Epithelial cell of proximal tubule (primary cell): Measurements from ENCODE around the gene ABCA4. TPM values are rescaled to one million over a fixed set of nuclear protein-coding genes. Genes with fewer than 3 reads are reported as not detected.

Experiments
- DNase-seq: peaks from one replicate; pipeline ENCODE4 v3.0.0-alpha.2; 2011; ENCODE audit warnings: low read depth
- H3K4me3 ChIP-seq: 2 replicates; pipeline ENCODE4 v1.5.1; 2011; ENCODE audit warnings: low read depth, mild to moderate bottlenecking, low read length
- total RNA-seq: library from RNA; depleted of rRNA; stranded (reverse); fragments of >200 nt; gene quantifications from 2 replicates; pipeline ENCODE4 v1.2.3, GENCODE V29; 2015
- TF ChIP-seq, protein P1 (sequence below): conservative IDR thresholded peaks from 2 replicates; pipeline ENCODE4 v1.5.1; 2012; ENCODE audit warnings: low read depth, mild to moderate bottlenecking, low read length

ABCA4 gene
- total RNA-seq, 1 donor from 2014 or later: not detected

DNA sequence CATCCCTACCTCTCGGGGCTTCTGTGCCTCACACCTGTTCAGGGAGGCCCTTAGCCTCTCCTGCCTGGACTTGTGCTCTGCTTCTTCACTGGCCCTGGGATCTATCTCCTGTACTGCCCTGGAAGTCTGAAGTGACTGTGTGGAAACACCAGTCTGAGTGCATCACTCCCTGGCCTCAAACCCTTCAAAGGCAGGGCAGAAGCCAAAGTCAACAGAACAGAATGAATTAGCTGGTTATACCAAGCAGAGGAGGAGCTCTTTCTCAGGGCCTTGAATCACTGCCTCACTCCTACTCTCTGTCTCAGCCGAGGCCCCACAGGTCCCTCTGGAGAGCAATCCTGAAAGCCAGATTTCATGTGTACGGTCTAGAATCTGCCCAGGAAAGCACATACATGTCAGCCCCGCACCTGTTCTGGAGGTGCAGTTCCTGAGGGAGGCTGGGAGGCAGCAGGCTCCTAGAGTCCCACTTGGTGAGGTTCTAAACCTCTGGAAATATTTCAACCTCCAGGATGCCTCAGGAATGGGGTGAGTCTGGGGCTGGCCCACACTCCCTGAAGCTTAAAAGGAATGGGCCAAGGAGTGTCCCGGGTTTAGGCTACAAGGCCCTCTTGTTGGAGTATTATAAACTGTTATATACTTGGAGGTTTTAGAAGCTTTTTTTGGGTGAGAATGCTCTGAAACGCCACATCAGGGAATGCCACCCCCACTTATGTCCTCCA, 98.3 kb downstream of the ABCA4 start:
- H3K4me3 ChIP-seq: no peak overlapping the region
- DNase-seq: no peak
- TF ChIP-seq, protein P1, sequence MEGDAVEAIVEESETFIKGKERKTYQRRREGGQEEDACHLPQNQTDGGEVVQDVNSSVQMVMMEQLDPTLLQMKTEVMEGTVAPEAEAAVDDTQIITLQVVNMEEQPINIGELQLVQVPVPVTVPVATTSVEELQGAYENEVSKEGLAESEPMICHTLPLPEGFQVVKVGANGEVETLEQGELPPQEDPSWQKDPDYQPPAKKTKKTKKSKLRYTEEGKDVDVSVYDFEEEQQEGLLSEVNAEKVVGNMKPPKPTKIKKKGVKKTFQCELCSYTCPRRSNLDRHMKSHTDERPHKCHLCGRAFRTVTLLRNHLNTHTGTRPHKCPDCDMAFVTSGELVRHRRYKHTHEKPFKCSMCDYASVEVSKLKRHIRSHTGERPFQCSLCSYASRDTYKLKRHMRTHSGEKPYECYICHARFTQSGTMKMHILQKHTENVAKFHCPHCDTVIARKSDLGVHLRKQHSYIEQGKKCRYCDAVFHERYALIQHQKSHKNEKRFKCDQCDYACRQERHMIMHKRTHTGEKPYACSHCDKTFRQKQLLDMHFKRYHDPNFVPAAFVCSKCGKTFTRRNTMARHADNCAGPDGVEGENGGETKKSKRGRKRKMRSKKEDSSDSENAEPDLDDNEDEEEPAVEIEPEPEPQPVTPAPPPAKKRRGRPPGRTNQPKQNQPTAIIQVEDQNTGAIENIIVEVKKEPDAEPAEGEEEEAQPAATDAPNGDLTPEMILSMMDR: no peak

DNA sequence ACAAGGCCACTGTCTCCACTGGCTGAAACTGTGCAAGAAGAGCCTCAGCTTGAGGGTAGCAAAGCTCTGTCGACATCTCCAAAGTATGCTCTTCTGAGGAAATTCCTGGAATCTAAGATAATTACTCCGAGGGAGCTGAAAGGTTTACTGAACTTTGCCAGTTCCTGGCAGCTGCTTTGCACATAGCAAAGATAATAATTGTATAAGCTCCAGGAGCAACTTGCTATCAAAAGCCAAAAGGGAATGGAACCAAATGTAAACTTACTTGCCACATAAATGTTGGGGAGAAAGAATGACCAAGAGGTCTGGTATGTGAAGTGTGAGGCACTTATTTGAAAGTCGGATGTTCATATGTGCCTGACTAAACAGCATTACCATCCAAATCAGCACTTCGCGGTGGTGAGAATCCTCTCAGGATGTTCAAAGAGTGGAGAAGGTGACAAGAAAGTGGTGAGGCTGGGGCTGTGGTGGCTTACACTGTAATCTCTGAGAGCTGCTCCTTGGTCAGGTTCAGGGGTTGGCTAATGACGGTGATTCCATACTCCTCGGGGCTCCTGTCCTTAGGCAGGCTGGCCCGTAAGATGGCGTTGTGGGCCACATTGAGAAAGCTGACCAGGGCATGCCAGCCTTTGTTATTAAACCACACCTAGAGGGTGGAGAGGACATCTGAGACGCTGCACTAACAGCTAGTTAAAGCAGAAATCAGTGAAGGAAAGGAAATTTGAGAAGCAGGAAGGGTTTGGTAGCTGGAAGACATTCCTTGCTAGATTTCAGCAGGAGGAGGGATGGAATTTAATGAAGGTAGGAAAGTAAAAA, 100.0 kb downstream of the ABCA4 start:
- TF ChIP-seq, protein P1: no peak
- DNase-seq: no peak
- H3K4me3 ChIP-seq: no peak overlapping the region

DNA sequence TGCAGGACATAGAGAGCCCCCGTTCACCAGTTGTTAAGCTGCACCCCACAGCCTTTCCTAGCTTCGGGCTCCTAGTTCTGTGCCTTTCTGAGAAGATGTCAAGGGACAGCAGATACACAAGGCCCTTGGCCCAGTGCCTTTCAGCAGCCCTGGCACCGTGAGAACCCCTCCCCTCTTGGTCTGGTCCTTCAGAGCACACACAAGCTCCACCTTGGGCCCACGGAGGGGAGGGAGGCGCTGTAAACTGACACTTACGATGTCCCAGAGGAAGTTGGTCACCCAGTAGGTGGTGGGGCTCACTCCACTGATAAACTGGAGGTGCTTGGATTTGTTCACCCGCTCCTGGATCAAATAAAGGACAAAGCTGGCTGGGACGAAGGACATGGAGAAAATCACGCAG, 101.6 kb downstream of the ABCA4 start:
- no peak overlapping the region for H3K4me3 ChIP-seq
- TF ChIP-seq, protein P1: no peak
- no peak for DNase-seq

DNA sequence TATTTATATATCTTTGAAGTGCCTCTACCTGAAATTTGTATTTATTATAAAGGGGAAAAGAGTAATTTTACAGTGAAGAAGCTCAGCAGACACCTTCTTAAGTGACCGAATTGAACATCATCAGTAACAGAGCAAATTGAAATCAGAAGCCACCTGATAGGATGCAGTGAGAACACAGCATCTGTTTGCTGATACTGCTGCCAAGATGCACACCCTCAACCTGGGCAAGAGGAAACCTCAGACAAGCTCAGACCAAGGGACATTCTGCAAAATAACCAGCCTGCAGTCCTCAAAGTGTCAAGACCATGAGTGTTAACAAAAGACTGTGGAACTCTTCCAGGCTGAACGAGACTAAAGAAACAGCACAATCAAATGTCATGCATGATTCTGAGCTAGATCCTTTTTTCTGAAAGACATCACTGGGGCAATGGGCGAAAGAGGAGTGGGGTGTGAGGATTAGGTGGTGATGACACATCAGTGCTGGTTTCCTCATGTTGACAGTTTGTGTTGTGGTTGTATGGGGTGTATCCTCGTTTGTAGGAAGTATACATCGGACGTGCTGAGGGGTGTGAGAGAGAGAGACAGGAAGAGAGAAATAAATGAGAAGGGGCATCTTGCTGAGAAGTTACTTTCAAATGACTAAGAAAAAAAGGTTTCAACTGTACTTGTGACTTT, 103.7 kb downstream of the ABCA4 start:
- TF ChIP-seq, protein P1: no peak
- no peak for DNase-seq
- H3K4me3 ChIP-seq: no peak overlapping the region

DNA sequence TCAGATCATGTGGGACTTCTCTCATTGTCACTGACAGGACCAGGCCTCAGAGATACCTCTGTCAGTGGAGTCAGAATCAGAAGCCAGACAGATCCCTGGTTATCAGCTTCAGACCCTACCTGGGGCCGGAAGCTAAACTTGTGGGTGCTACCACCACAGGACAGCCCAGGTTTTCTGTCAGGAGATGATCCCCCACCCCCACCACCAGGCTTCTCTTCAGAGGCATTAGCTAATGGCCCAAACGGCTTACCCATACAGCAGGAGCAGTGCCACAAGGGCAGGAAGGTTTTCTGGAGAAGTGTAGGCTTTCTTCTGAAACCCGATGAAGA, 105.5 kb downstream of the ABCA4 start:
- H3K4me3 ChIP-seq: no peak overlapping the region
- TF ChIP-seq, protein P1: no peak
- no peak for DNase-seq

DNA sequence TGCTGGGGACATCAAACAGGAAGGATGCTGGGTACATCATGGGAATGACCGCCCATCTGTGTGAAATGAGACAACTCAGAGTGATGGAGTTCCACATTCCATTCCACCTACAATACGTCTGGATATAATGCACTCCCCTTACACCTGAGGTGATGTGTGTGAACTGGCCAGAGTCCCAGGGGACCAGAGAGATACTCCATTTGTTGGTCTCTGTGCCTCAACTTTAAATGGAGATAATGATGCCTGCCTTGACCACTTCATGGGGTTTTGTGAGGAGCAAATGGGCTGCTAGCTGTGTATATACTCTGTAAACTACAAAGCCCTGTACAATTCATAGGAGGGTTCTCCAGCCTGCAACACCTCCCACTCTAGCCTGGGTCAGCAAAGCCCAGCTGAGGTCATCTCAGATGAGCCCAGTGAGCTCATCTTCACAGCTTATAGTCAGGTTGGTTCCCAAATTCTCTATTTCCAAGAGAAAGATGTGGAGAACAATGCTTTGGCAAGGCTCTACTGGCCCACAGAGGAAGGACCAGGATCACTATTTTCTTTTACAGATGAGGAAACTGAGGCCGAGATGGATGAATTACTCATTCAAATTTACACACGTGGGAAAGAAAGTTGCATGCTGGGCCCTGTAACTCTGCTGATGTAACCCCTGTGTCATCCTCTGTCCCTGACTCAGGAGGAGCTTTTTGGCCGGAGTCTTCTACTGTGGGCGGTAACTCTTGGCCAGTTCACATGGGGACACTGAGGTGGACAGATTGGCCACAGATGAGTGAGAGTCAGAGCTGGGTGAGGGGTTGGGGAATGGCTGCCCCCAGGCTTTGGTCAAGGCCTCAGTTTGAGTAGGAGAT, 106.1 kb downstream of the ABCA4 start:
- TF ChIP-seq, protein P1: no peak

More for the DNA sequence above, 106.1 kb downstream of the ABCA4 start:
- H3K4me3 ChIP-seq: no peak overlapping the region
- DNase-seq: no peak
